Thymus (tissue), 11 donors: Measurements from ENCODE around the gene PLEKHN1. TPM values are rescaled to one million over a fixed set of nuclear protein-coding genes. Genes with fewer than 3 reads are reported as not detected.

Experiments used
- DNase-seq, 9 donors: peaks; one replicate each; pipeline ENCODE4 v3.0.0-alpha.2; 2013; ENCODE audit warnings: low spot score in 9 of 9, low read depth in 6 of 9, missing footprints in 1 of 9
- H3K27ac ChIP-seq, 2 donors: one replicate each; pipeline ENCODE4 v1.5.1; 2013; ENCODE audit warnings: control low read depth in 1 of 2, low read depth in 1 of 2, low read length in 1 of 2, mild to moderate bottlenecking in 1 of 2, moderate library complexity in 1 of 2
- H3K27me3 ChIP-seq, 2 donors: one replicate each; pipeline ENCODE4 v1.5.1; 2013; ENCODE audit warnings: low read length in 1 of 2; ENCODE audit not compliant: control insufficient read depth in 2 of 2, insufficient read depth in 1 of 2
- H3K36me3 ChIP-seq, 2 donors: one replicate each; pipeline ENCODE4 v1.5.1; 2013; ENCODE audit warnings: low read length in 1 of 2, mild to moderate bottlenecking in 1 of 2, moderate library complexity in 1 of 2; ENCODE audit not compliant: control insufficient read depth in 2 of 2, insufficient read depth in 2 of 2
- H3K4me1 ChIP-seq, 2 donors: one replicate each; pipeline ENCODE4 v1.5.1; 2013; ENCODE audit warnings: low read length in 2 of 2; ENCODE audit not compliant: control insufficient read depth in 2 of 2, insufficient read depth in 2 of 2
- H3K4me3 ChIP-seq, 2 donors: one replicate each; pipeline ENCODE4 v1.5.1; 2013; ENCODE audit warnings: low read length in 2 of 2, control low read depth in 1 of 2, mild to moderate bottlenecking in 1 of 2
- H3K9me3 ChIP-seq, 2 donors: one replicate each; pipeline ENCODE4 v1.5.1; 2013; ENCODE audit warnings: low read length in 1 of 2, mild to moderate bottlenecking in 1 of 2; ENCODE audit not compliant: control insufficient read depth in 2 of 2, insufficient read depth in 1 of 2
- WGBS: extraction: QIAGEN DNeasy Blood & Tissue Kit; methylation state at CpG from one replicate; pipeline ENCODE4 v1.1.7; 2013; 5-methylcytosine and 5-hydroxymethylcytosine counted together
- polyA plus RNA-seq: library from polyadenylated mRNA; stranded (reverse); fragments of 200-250 nt; gene quantifications from one replicate; pipeline ENCODE4 v1.2.3, GENCODE V29; 2013
- total RNA-seq: library from RNA; stranded (reverse); fragments of 120-200 nt; gene quantifications from one replicate; pipeline ENCODE4 v1.2.4, GENCODE V29; 2013
- donor health status: healthy.

Gene PLEKHN1
- total and polyA plus RNA-seq, 2 donors, result 0.14 to 1.7 TPM

DNA sequence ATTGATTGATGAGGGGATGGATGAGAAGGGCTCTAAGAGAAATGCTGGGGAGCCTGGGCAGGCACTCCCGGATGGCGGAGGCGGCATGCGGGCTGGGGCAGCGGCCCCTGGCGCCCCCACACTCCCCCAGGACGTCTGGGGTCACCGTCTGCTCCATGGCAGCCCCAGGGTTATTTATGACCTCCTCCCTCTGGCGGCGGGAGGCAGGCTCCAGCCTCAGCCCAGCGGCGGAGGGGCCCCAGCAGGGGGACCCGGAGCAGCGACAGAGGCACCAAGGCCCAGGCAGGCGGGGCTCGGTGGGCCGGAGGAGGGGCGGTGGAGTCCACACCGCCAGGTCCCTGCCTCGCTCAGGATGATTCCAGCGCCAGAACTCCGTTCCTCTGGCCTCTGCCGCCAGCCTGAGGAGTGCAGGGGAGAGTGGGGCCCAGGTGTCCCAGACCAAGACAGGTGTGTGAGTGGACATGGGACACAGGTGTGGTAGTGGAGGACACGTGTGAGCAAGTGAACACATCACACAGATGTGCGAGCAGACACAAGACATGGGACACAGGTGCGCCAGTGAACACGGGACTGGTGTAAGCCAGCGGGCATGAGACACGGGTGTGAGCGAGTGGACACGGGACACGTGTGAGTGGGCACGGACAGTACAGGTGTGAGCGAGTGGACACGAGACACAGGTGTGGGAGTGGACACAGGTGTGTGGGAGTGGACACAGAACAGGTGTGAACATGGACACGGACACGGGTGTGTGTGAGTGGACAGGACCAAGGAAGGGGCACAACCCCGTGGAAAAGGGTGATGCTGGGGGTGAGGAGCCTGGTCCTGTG is 45.1 kb upstream of the PLEKHN1 start:
- peaks cover 20 to 28% of the 10 kb centered on the region in 2 donors for H3K4me1 ChIP-seq
- no peaks in the 10 kb centered on the region for H3K36me3 ChIP-seq
- 35% methylated on average over 38 of the region's 38 CpGs for WGBS
- no peak overlapping the region for H3K27ac ChIP-seq
- DNase-seq, result peak in 3 of 9 donors; percentile 40 to 61 (median 45)
- no peak overlapping the region for H3K4me3 ChIP-seq
- H3K9me3 ChIP-seq, result peaks cover 1 to 8% of the 10 kb centered on the region in 2 donors
- H3K27me3 ChIP-seq, result peaks cover 67 to 96% of the 10 kb centered on the region in 2 donors

DNA sequence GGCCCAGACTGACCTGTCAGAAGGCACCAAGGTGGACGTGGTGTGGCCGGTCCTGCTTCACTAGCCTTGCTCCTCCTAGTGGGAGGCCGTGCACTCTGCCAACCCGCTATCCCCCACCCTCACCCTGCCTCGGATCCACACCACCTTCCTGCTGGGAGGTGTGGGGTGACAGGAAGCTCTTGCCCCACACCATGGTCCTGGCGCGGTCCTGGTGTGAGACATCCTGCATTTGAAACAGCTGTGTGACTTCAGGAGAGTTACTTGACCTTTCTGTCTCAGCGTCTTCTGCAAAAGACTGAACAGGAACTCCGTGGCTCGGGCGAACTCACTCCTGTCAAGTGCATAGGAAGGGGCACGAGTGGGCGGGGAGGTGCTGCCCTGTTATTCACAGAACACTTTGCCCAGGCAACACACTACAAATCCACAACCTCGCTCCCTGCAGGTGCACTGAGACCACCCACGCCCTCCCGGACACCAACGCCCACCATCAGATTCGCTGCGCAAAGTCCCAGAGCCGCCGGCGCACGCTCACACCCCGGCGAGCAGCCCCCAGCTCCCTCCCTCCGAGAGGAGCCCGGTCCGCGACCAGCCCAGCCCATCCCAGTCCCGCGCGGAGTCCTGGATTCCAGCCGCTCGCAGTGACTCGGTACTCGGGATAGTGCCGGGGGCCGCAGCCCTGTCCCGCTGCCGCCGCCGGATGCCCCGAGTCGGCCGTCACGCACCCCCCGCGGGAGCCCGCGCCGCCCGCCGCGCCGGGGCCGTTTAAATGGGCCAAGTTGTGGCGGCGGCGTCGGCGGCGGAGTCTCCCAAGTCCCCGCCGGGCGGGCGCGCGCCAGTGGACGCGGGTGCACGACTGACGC is 42.9 kb upstream of the PLEKHN1 start, which contains the start of gene SAMD11:
TSS of gene SAMD11 (plus strand) at position 793 of the 860 bp plus-strand sequence. CDS start 509 bp downstream, outside the sequence.
- H3K36me3 ChIP-seq, result no peaks in the 10 kb centered on the region
- WGBS, result 5% methylated on average over 72 of the region's 72 CpGs
- H3K27me3 ChIP-seq, result peaks cover 78 to 96% of the 10 kb centered on the region in 2 donors
- peaks cover 1 to 8% of the 10 kb centered on the region in 2 donors for H3K9me3 ChIP-seq
- H3K4me1 ChIP-seq, result peaks cover 20 to 28% of the 10 kb centered on the region in 2 donors
- no peak within 1 kb of the TSS for H3K27ac ChIP-seq
- peak within 1 kb of the TSS in 1 of 2 donors; percentile 47 for H3K4me3 ChIP-seq
- DNase-seq, result peak in 7 of 9 donors; percentile 37 to 81 (median 48)

DNA sequence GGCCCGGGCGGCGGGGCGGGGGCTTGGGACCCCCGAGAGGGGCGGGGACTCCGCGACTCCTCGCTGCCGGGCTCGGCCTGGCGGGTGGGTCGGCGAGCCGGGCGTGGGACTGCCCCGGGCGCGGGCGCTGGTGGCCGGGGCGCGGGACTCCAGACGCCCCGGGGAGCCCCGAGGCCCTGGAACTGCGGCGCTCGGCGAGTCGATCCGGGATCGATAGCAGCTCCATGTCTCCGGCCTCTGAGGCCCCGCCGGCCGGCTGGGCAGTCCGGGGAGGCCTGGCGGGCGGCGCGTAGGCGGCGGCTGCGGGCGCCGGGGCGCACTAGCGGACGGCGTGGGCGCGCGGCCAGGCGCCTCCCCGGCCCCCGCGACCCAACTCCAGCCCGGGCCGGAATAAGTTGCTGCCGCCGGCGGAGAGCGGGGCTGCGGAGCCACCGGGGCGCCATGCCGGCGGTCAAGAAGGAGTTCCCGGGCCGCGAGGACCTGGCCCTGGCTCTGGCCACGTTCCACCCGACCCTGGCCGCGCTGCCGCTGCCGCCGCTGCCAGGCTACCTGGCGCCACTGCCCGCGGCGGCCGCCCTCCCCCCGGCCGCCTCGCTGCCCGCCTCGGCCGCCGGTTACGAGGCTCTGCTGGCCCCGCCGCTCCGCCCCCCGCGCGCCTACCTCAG is 42.2 kb upstream of the PLEKHN1 start:
- Histone ChIP-seq H3K27me3 (peaks cover 83 to 96% of the 10 kb centered on the region in 2 donors), H3K9me3 (peaks cover 1 to 8% of the 10 kb centered on the region in 2 donors), H3K27ac (no peak overlapping the region), H3K36me3 (no peaks in the 10 kb centered on the region), H3K4me3 (peak overlapping the region in 1 of 2 donors; percentile 47), H3K4me1 (peaks cover 20 to 28% of the 10 kb centered on the region in 2 donors)
- WGBS, result under 1% methylated on average over 98 of the region's 98 CpGs
- no peak for DNase-seq

DNA sequence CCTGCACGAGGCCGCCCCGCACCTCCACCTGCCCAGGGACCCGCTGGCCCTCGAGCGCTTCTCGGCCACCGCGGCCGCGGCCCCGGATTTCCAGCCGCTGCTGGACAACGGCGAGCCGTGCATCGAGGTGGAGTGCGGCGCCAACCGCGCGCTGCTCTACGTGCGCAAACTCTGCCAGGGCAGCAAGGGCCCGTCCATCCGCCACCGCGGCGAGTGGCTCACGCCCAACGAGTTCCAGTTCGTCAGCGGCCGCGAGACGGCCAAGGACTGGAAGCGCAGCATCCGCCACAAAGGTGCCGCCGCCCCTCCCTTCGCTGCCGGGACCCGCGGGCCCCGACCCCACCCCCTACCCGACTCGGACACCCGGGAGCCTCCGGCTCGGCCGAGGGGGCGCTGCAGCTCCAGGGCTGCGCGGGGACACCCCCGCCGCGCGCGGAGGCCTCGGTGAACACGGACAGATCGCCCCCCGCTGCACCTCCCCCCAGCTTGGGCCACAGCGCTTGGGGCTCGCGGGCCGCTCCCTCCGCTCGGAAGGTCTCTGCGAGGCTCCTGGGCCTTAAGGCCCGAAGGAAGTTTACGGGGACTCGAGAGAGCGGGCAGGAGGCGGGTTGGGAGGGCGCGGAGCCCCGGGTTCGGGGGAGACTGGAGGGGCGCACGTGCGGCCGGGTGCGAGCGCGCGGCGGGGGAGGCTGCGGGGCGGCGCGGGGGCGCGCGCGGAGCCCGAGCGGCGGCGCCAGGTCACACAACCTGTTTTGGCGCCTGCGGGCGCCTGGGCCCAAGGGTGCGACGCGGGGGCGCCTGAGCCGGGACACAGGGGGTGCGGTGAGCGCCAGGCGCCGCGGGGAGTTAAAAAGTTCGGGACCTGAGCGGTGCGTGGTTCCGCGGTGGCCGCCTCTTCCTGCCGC is 41.4 kb upstream of the PLEKHN1 start:
- H3K36me3 ChIP-seq, result no peaks in the 10 kb centered on the region
- WGBS, result 1% methylated on average over 120 of the region's 120 CpGs
- H3K27me3 ChIP-seq, result peaks cover 79 to 97% of the 10 kb centered on the region in 2 donors
- H3K27ac ChIP-seq, result no peak overlapping the region
- peaks cover 20 to 28% of the 10 kb centered on the region in 2 donors for H3K4me1 ChIP-seq
- peak overlapping the region in 1 of 2 donors; percentile 47 for H3K4me3 ChIP-seq
- H3K9me3 ChIP-seq, result peaks cover 1 to 8% of the 10 kb centered on the region in 2 donors
- DNase-seq, result no peak

DNA sequence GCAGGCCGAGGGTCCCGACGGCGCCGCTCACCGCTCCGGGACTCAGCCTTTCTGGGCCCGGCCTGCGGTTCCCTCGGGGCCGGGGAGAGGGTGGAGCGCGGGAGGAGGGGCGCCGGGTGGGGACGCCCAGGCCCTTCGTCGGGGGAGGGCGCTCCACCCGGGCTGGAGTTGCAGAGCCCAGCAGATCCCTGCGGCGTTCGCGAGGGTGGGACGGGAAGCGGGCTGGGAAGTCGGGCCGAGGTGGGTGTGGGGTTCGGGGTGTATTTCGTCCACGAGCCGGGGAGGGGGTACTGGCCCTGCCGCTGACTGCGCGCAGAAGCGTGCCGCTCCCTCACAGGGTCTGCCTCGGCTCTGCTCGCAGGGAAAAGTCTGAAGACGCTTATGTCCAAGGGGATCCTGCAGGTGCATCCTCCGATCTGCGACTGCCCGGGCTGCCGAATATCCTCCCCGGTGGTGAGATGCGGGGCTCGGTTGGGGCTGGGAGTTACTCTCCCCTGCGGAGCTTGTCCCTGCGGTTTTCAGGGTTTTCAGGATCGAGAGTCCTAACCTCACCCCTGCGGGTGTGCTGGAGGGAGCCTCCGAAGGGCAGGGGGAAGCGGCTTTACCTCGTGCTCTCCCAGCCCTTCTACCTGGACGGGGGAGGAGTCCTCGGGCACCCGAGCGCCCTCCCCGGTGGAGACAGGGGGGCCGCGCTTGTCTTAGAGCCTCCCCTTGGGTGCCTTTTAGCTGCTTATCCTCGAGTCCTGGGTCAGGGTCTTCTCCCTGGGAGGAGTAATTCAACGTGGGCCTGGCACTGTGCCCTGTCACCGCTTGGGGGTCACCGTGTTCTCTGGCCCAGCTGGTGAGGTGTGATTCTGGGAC is 40.5 kb upstream of the PLEKHN1 start:
- peaks cover 20 to 22% of the 10 kb centered on the region in 2 donors for H3K4me1 ChIP-seq
- H3K9me3 ChIP-seq, result peaks cover 0 to 1% of the 10 kb centered on the region in 2 donors
- H3K36me3 ChIP-seq, result no peaks in the 10 kb centered on the region
- no peak for DNase-seq
- H3K4me3 ChIP-seq, result peak overlapping the region in 1 of 2 donors; percentile 47
- peaks cover 74 to 97% of the 10 kb centered on the region in 2 donors for H3K27me3 ChIP-seq
- H3K27ac ChIP-seq, result no peak overlapping the region
- 7% methylated on average over 65 of the region's 65 CpGs for WGBS

DNA sequence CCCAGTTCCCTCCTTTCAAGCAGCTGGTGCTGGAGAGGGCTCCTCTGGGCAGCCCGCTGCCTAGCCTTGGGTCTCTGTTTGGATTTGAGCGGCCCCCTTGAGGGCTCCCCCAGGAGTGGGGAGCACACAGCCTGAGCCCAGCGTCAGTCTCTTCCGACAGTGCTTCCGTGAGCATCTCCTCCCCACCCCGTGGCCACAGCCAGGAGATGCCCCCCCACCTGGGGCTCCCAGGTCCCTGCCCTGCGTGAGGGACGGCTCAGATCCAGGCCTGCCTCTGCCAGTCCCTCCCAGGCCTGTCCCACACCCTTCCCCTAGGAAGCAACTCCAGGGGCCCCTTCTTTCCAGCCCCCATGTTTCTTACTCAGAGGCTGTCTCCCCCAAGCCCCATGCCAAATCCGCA is 39.0 kb upstream of the PLEKHN1 start:
- DNase-seq, result no peak
- H3K4me1 ChIP-seq, result peaks cover 13 to 16% of the 10 kb centered on the region in 2 donors
- H3K27me3 ChIP-seq, result peaks cover 65 to 96% of the 10 kb centered on the region in 2 donors
- H3K27ac ChIP-seq, result no peak overlapping the region
- no peaks in the 10 kb centered on the region for H3K36me3 ChIP-seq
- WGBS, result 88% methylated on average over 9 of the region's 9 CpGs
- H3K9me3 ChIP-seq, result peaks cover 0 to 1% of the 10 kb centered on the region in 2 donors
- no peak overlapping the region for H3K4me3 ChIP-seq

DNA sequence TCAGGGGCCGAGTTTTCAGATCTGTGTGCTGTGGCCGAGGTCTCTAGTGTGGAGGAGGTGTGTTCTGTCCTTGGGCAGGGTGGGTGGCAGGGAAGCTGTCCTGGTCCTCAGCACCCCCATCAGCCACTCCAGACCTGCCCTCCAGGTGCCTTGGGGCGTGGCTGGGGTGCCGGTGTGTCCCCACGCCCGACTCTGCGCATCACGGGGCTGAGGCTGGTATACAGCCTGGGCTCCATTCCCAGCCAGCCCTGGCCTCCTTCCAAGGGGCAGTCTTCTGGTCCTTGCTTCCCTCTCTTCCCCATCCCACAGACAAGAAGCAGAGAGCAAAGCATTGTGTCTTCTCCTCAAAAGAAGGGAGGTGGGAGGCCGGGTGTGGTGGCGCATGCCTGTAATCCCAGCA is 38.5 kb upstream of the PLEKHN1 start:
- H3K4me3 ChIP-seq, result no peak overlapping the region
- H3K27ac ChIP-seq, result no peak overlapping the region
- H3K4me1 ChIP-seq, result peaks cover 13 to 16% of the 10 kb centered on the region in 2 donors
- peaks cover 64 to 96% of the 10 kb centered on the region in 2 donors for H3K27me3 ChIP-seq
- DNase-seq, result no peak
- no peaks in the 10 kb centered on the region for H3K36me3 ChIP-seq
- peaks cover 0 to 1% of the 10 kb centered on the region in 2 donors for H3K9me3 ChIP-seq
- WGBS, result 91% methylated on average over 10 of the region's 10 CpGs
